ENCODE measurements around the gene FDX2.
A peak's percentile ranks its signal among the peaks of the same experiment; 100 is the strongest.

FDX2 gene

GRCh38 chr19:10315335-10316214 lies at the start of gene FDX2:
Gene FDX2, minus strand, starts transcription at chr19:10316015. Its CDS starts 19 bp downstream, at chr19:10315996.
- Mint-ChIP-seq H3K9me3 (no peaks in the 10 kb centered on the region), H3K36me3 (peaks cover 12% of the 10 kb centered on the region)

GRCh38 chr19:10365518-10365917 lies 49.7 kb upstream of the FDX2 start:
- H3K4me1 Mint-ChIP-seq = no peaks in the 10 kb centered on the region
- no peak overlapping the region for H3K27ac Mint-ChIP-seq
- H3K36me3 Mint-ChIP-seq = peaks cover 3% of the 10 kb centered on the region

More at GRCh38 chr19:10315335-10316214, at the start of gene FDX2:
- H3K4me1 Mint-ChIP-seq = peaks cover 21% of the 10 kb centered on the region
- no peaks in the 10 kb centered on the region for H3K27me3 Mint-ChIP-seq
- peak within 1 kb of the TSS; percentile 89 for H3K4me3 Mint-ChIP-seq
- peak within 1 kb of the TSS; percentile 91 for H3K27ac Mint-ChIP-seq

GRCh38 chr19:10364644-10365043 lies 48.8 kb upstream of the FDX2 start:
- no peak overlapping the region for H3K27ac Mint-ChIP-seq
- H3K4me3 Mint-ChIP-seq = no peak overlapping the region
- H3K4me1 Mint-ChIP-seq = no peaks in the 10 kb centered on the region
- no peaks in the 10 kb centered on the region for H3K27me3 Mint-ChIP-seq
- no peaks in the 10 kb centered on the region for H3K9me3 Mint-ChIP-seq
- peaks cover 3% of the 10 kb centered on the region for H3K36me3 Mint-ChIP-seq

More at GRCh38 chr19:10365518-10365917, 49.7 kb upstream of the FDX2 start:
- no peaks in the 10 kb centered on the region for H3K27me3 Mint-ChIP-seq
- H3K9me3 Mint-ChIP-seq = no peaks in the 10 kb centered on the region
- H3K4me3 Mint-ChIP-seq = no peak overlapping the region

GRCh38 chr19:10363789-10364281 lies 48.0 kb upstream of the FDX2 start:
- Mint-ChIP-seq H3K9me3 (no peaks in the 10 kb centered on the region), H3K36me3 (peaks cover 3% of the 10 kb centered on the region), H3K4me3 (no peak overlapping the region), H3K27ac (no peak overlapping the region), H3K4me1 (no peaks in the 10 kb centered on the region), H3K27me3 (no peaks in the 10 kb centered on the region)

- no peak overlapping the region for H3K4me3 Mint-ChIP-seq
- no peaks in the 10 kb centered on the region for H3K27me3 Mint-ChIP-seq
- H3K36me3 Mint-ChIP-seq = peaks cover 3% of the 10 kb centered on the region
- H3K9me3 Mint-ChIP-seq = no peaks in the 10 kb centered on the region
- H3K4me1 Mint-ChIP-seq = no peaks in the 10 kb centered on the region
- no peak overlapping the region for H3K27ac Mint-ChIP-seq
These were observed 46.4 kb upstream of the FDX2 start for GRCh38 chr19:10362259-10362658.

- Mint-ChIP-seq H3K27me3 (no peaks in the 10 kb centered on the region), H3K4me1 (no peaks in the 10 kb centered on the region), H3K9me3 (no peaks in the 10 kb centered on the region), H3K4me3 (no peak overlapping the region), H3K27ac (no peak overlapping the region), H3K36me3 (peaks cover 3% of the 10 kb centered on the region)
These were observed 45.8 kb upstream of the FDX2 start for GRCh38 chr19:10361569-10362011.

DNA sequence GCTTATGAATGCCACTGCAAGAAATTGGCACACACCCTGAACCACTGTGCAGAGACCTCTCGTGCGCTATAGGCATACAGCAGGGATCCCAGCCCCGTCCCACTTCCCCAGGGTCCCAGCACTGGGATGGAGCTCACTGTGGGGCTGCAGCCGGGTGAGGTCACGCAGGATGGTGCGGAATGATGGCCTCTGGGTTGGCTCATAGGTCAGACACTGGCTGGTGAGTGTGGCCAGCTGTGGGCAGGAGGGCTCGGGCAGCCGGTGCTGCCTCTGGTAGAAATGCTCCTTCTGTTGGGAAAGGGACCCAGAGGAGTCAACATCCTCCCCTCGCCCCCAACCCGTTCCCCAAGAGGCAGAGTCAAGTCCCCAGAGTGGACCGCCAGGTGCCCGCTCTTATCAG lies 40.6 kb upstream of the FDX2 start:
- peaks cover 6% of the 10 kb centered on the region for H3K36me3 Mint-ChIP-seq
- H3K4me3 Mint-ChIP-seq = no peak overlapping the region
- H3K4me1 Mint-ChIP-seq = no peaks in the 10 kb centered on the region
- no peak overlapping the region for H3K27ac Mint-ChIP-seq
- H3K27me3 Mint-ChIP-seq = no peaks in the 10 kb centered on the region
- H3K9me3 Mint-ChIP-seq = no peaks in the 10 kb centered on the region

GRCh38 chr19:10353793-10354391 lies 38.1 kb upstream of the FDX2 start:
- peaks cover 8% of the 10 kb centered on the region for H3K36me3 Mint-ChIP-seq
- no peaks in the 10 kb centered on the region for H3K27me3 Mint-ChIP-seq
- no peaks in the 10 kb centered on the region for H3K4me1 Mint-ChIP-seq
- peak overlapping the region; percentile 17 for H3K27ac Mint-ChIP-seq
- no peak overlapping the region for H3K4me3 Mint-ChIP-seq
- no peaks in the 10 kb centered on the region for H3K9me3 Mint-ChIP-seq

GRCh38 chr19:10352764-10353671 lies 37.2 kb upstream of the FDX2 start:
- Mint-ChIP-seq H3K9me3 (no peaks in the 10 kb centered on the region), H3K4me3 (no peak overlapping the region), H3K4me1 (no peaks in the 10 kb centered on the region), H3K27ac (no peak overlapping the region), H3K27me3 (no peaks in the 10 kb centered on the region), H3K36me3 (peaks cover 8% of the 10 kb centered on the region)

GRCh38 chr19:10346509-10346908 lies 30.7 kb upstream of the FDX2 start:
- Mint-ChIP-seq H3K27me3 (no peaks in the 10 kb centered on the region), H3K9me3 (no peaks in the 10 kb centered on the region), H3K4me3 (no peak overlapping the region), H3K4me1 (no peaks in the 10 kb centered on the region), H3K36me3 (peaks cover 2% of the 10 kb centered on the region), H3K27ac (no peak overlapping the region)

GRCh38 chr19:10344780-10345179 lies 29.0 kb upstream of the FDX2 start:
- no peak overlapping the region for H3K4me3 Mint-ChIP-seq
- no peaks in the 10 kb centered on the region for H3K36me3 Mint-ChIP-seq
- H3K27me3 Mint-ChIP-seq = no peaks in the 10 kb centered on the region
- no peaks in the 10 kb centered on the region for H3K9me3 Mint-ChIP-seq
- peaks cover 8% of the 10 kb centered on the region for H3K4me1 Mint-ChIP-seq
- H3K27ac Mint-ChIP-seq = no peak overlapping the region

GRCh38 chr19:10343495-10343894 lies 27.7 kb upstream of the FDX2 start:
- no peak overlapping the region for H3K4me3 Mint-ChIP-seq
- no peaks in the 10 kb centered on the region for H3K27me3 Mint-ChIP-seq
- no peaks in the 10 kb centered on the region for H3K9me3 Mint-ChIP-seq
- H3K27ac Mint-ChIP-seq = no peak overlapping the region
- no peaks in the 10 kb centered on the region for H3K36me3 Mint-ChIP-seq
- peaks cover 21% of the 10 kb centered on the region for H3K4me1 Mint-ChIP-seq

DNA sequence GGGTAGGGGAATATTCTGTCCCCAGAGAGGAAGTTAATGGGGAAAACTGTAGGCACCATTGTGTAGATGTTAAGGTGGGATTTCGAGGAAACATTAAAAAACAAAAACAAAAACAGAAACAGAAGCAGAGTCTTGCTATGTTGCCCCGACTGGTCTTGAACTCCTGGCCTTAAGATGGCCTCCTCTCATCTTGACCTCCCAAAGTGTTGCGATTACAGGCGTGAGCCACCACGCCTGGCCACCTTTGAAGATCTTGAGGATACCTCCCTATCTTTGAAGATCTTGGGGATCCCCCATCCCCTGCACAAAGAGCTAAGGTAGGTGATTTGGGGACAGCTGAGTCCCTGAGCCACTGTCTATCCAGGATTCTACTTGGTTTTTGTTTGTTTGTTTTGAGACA lies 24.2 kb upstream of the FDX2 start:
- Mint-ChIP-seq H3K9me3 (no peaks in the 10 kb centered on the region), H3K4me1 (peaks cover 25% of the 10 kb centered on the region), H3K27ac (peak overlapping the region; percentile 97), H3K4me3 (peak overlapping the region; percentile 87), H3K27me3 (no peaks in the 10 kb centered on the region), H3K36me3 (no peaks in the 10 kb centered on the region)

GRCh38 chr19:10339380-10339960 lies 23.7 kb upstream of the FDX2 start, which contains the start of gene ICAM3:
Gene ICAM3, minus strand, starts transcription at chr19:10339624. Its CDS starts 10 bp downstream, at chr19:10339614.
- peak within 1 kb of the TSS; percentile 87 for H3K4me3 Mint-ChIP-seq
- no peaks in the 10 kb centered on the region for H3K27me3 Mint-ChIP-seq
- H3K36me3 Mint-ChIP-seq = no peaks in the 10 kb centered on the region
- no peaks in the 10 kb centered on the region for H3K9me3 Mint-ChIP-seq
- H3K4me1 Mint-ChIP-seq = peaks cover 25% of the 10 kb centered on the region
- peak within 1 kb of the TSS; percentile 97 for H3K27ac Mint-ChIP-seq

GRCh38 chr19:10338940-10339339 lies 23.1 kb upstream of the FDX2 start:
- Mint-ChIP-seq H3K27me3 (no peaks in the 10 kb centered on the region), H3K4me1 (peaks cover 25% of the 10 kb centered on the region), H3K36me3 (no peaks in the 10 kb centered on the region), H3K4me3 (peak overlapping the region; percentile 87), H3K27ac (peak overlapping the region; percentile 97), H3K9me3 (no peaks in the 10 kb centered on the region)
